Measurements from ENCODE around the gene MIA3.

MIA3 gene

GRCh38 chr1:222680080-222680479 lies 62.2 kb downstream of the MIA3 start:
- DNase-seq, result no peak

- no peak for DNase-seq
These were observed 73.1 kb downstream of the MIA3 start for GRCh38 chr1:222691016-222691415.

- no peak for DNase-seq
These were observed 77.0 kb downstream of the MIA3 start for GRCh38 chr1:222694927-222695326.

GRCh38 chr1:222696741-222697140 lies 78.8 kb downstream of the MIA3 start:
- DNase-seq, result no peak

GRCh38 chr1:222697203-222697602 lies 79.3 kb downstream of the MIA3 start:
- DNase-seq, result no peak

- no peak for DNase-seq
These were observed 79.9 kb downstream of the MIA3 start for GRCh38 chr1:222697826-222698225.

- DNase-seq, result no peak
These were observed 84.3 kb downstream of the MIA3 start for GRCh38 chr1:222702210-222702609.

GRCh38 chr1:222704260-222704659 lies 86.4 kb downstream of the MIA3 start:
- DNase-seq, result no peak

GRCh38 chr1:222706815-222707214 lies 88.9 kb downstream of the MIA3 start:
- no peak for DNase-seq

GRCh38 chr1:222709700-222710153 lies 91.8 kb downstream of the MIA3 start:
- no peak for DNase-seq

- peak; percentile 68 for DNase-seq
These were observed 93.7 kb downstream of the MIA3 start for GRCh38 chr1:222711319-222712252.

- DNase-seq, result peak; percentile 89
These were observed 94.6 kb downstream of the MIA3 start, which contains the start of the genes AIDA and BROX for GRCh38 chr1:222712253-222713090. TSS of gene AIDA (minus strand) at chr1:222712491. CDS start at chr1:222712317, 174 bp downstream. TSS of gene BROX (plus strand) at chr1:222712564. CDS start at chr1:222715700, 3,136 bp downstream.

- DNase-seq, result peak; percentile 97
These were observed 95.4 kb downstream of the MIA3 start for GRCh38 chr1:222713091-222713961.

GRCh38 chr1:222716393-222716792 lies 98.5 kb downstream of the MIA3 start:
- DNase-seq, result no peak
